ENCODE results near the gene ZDHHC1.
"Not testable (repeated sequence)": the region's sequence is repeated elsewhere in the genome, so short reads cannot be mapped to it uniquely, and the experiment has no call there.

Gene ZDHHC1

GRCh38 chr16:67386861-67387455 lies 29.3 kb downstream of the ZDHHC1 start:
- intact Hi-C loops (cut with DNase I) = no loop called here
- no peak for DNase-seq

DNA sequence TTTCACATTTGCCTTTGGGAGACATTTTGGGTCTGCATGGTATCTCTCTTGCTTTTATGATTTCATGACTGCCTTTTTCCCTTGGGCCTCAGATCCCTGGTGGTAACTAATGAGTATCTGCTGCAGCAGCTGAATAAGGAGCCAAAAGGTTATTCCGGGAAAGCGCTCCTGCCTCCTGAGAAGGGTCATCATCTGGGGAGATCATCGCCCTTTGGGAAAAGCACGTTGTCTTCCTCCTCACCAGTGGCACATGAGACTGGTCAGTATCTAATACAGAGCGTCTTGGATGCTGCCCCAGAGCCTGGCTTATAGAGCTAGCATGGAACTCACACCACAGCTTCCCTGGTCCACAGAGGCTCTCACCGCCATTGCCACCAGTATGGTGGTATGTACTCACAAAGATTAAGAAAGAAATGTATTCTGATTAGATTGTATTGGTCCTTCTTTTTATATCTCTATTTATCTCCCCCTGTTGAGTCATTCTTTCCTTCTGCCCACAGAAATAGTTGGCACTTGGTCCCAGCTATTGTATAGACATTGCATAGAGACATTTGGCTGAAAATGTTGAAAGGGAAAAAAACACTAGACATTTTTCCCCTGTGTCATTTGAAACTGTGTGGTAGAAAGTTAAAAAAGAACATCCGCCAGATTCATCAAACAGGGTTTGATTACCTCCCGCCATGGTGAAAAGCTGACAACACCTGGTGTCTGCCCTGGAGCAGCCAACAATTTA lies 31.3 kb downstream of the ZDHHC1 start:
- intact Hi-C loops (cut with DNase I) = no loop called here
- no peak for DNase-seq

DNA sequence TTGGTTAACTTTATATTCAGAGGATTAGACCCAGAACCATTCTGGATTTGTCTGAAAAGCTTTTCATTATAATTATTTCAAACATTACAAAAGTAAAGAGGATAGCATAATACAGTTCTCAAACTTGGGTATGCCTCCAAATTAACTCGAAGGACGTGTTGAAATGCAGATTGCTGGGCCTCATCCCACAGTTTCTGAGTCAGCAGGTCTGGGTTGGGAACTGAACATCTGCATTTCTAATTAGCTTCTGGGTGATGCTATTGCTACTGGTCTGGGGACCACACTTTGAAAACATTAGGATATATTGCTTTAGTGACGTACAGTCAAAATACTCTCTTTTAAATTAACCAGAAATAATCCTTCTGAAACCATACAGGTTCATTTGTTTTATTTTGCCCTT lies 33.0 kb downstream of the ZDHHC1 start:
- intact Hi-C loops (cut with DNase I) = no loop called here
- DNase-seq = no peak

DNA sequence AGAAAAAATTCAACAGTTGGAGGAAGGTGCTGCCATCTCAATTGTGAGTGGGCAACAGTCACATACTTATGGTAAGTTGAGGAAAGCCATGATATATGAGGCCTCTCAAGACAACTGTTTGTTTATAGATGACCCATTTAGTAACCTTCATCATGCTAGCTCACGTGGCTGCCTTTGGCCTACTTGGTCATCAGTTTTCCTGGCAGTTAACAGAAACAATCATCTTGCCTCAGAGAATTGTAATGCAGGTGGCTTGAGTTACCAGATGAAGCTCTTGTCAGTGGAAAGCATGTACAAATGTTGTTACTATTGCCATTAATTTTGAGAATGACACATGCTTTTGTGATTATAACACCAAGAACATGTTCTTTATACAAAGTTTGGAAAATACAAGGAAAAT lies 37.6 kb downstream of the ZDHHC1 start:
- intact Hi-C loops (cut with DNase I) = no loop called here
- DNase-seq = no peak

DNA sequence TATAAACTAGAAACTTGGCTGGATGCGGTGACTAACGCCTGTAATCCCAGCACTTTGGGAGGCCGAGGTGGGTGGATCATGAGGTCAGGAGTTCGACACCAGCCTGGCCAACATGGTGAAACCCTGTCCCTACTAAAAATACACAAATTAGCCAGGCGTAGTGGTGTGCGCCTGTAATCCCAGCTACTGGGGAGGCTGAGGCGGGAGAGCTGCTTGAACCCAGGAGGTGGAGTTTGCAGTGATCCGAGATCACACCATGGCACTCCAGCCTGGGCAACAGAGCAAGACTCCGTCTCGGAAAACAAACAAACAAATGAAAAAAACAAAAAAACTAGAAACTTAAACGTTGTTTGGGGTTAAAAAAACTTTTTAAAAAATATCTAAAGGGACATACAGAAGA lies 40.3 kb downstream of the ZDHHC1 start:
- intact Hi-C loops (cut with DNase I); DNase-seq: not testable (repeated sequence)

GRCh38 chr16:67372664-67373063 lies 43.6 kb downstream of the ZDHHC1 start:
- intact Hi-C loops (cut with DNase I) = loop anchor here (2.0 to 5.0 kb wide), 2 partner anchors 26 to 45 kb away; partner anchors contain the start of gene ZDHHC1

GRCh38 chr16:67370661-67371060 lies 45.6 kb downstream of the ZDHHC1 start:
- no peak for DNase-seq
- intact Hi-C loops (cut with DNase I) = loop anchor here (5.0 kb wide), 1 partner anchor 47 kb away; the partner anchor contains the start of gene ZDHHC1

More at GRCh38 chr16:67372664-67373063, 43.6 kb downstream of the ZDHHC1 start:
- no peak for DNase-seq

DNA sequence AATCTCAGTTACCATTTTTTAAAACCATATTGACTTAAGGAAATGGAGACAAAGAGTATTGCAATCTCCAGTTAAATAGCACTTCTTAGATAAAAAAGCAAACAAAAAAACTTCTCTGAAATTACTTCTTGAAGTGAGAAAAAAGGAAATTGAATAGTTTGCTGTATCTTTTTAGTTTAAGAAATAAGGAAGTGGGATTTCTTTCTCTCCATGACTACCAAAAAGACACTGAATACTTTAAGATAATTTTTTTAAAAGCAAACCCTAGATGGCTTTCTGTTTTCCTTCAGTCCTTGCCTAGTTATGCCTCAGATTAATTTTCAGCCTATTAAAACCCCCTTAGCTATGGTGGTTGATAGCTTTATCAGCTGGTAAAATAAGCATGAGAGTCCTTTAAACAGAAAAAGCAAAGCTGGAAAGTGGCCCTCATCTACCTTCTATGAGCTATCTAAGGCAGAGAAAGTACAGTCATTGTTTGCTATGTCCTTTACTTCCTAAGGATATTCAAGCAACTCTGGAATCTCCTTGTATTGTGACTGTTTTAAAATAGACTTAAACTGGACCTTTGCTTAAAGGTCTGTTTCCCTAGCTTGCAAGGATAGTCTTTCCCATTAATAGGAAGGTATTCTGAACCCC lies 51.6 kb downstream of the ZDHHC1 start:
- no peak for DNase-seq
- intact Hi-C loops (cut with DNase I) = no loop called here

DNA sequence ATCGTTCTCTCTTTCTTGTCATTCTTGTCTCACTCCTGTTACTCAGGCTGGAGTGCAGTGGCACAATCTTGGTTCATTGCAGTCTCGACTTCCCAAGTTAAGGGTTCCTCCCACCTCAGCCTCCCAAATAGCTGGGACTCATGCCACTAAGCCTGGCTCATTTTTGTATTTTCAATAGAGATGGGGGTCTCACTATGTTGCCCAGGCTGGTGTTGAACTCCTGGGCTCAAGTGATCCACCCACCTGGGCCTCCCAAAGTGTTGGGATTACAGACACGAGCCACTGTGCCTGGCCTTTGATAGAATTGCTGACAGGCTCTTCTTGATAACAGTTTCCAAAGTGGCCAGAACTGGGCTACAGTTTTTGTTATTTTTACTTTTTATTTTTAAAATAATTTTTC lies 55.2 kb downstream of the ZDHHC1 start:
- no peak for DNase-seq
- intact Hi-C loops (cut with DNase I) = no loop called here

DNA sequence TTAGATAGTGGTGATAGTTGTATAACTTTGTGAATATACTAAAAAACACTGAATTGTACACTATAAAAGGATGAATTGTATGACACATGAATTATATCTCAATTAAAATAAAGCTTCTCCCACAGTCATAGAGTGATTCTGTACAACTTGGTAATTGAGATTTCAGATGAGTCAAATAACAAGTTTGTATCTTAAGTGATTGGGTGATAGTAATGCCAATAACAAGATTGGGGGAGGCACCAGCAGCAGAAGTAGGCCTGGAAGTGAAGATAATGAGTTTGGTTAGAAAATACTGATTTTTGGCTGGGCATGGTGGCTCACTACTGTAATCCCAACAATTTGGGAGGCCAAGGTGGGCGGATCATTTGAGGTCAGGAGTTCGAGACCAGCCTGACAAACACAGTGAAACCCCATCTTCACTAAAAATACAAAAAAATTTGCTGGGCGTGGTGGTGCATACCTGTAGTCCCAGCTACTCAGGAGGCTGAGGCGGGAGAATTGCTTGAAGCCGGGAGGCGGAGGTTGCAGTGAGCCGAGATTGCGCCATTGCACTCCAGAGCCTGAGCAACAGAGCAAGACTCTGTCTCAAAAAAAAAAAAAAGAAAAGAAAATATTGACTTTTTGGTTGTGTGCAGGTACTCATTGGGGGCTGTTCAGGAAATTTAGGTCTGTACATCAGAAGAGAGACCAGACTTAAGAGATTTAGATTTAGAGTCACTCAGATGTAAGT lies 56.6 kb downstream of the ZDHHC1 start:
- intact Hi-C loops (cut with DNase I); DNase-seq: not testable (repeated sequence)

GRCh38 chr16:67357561-67357960 lies 58.7 kb downstream of the ZDHHC1 start:
- no peak for DNase-seq
- intact Hi-C loops (cut with DNase I) = no loop called here

GRCh38 chr16:67356396-67356795 lies 59.9 kb downstream of the ZDHHC1 start:
- intact Hi-C loops (cut with DNase I) = no loop called here
- DNase-seq = no peak

- DNase-seq; intact Hi-C loops (cut with DNase I): not testable (repeated sequence)
Measured at GRCh38 chr16:67352463-67352862, 63.8 kb downstream of the ZDHHC1 start.

- intact Hi-C loops (cut with DNase I) = no loop called here
- DNase-seq = no peak
Measured at GRCh38 chr16:67350324-67350723, 66.0 kb downstream of the ZDHHC1 start.

DNA sequence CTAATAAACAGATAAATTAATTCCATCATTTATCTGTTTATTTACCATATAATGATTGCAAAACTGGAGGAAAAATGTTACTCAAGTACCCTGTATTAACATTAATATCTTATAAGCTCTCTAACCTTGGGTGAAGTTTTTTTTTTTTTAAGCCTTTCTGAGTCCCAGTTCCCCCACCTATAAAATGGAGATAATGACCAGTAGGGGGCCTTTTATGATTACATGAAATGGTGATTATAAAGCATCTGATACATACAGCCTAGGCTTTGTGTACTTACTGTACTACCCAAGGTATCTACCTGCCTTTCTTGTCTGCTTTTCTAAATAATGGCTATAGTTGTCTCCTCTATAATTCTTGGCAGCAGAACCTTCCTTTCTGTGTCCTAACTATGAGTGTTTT lies 67.1 kb downstream of the ZDHHC1 start:
- intact Hi-C loops (cut with DNase I) = no loop called here
- DNase-seq = no peak

GRCh38 chr16:67346341-67346740 lies 69.9 kb downstream of the ZDHHC1 start:
- no peak for DNase-seq
- intact Hi-C loops (cut with DNase I) = no loop called here

GRCh38 chr16:67345401-67345800 lies 70.9 kb downstream of the ZDHHC1 start:
- intact Hi-C loops (cut with DNase I) = no loop called here
- DNase-seq = no peak
